Chondrocyte (in vitro differentiated cells): ENCODE data around the gene DENND11. TPM values are rescaled to one million over a fixed set of nuclear protein-coding genes. Genes with fewer than 3 reads are reported as not detected.

Experiments
- DNase-seq: peaks from one replicate; pipeline ENCODE4 v3.0.0; 2021; ENCODE audit warnings: mixed read lengths, low spot score
- H3K27ac Mint-ChIP-seq: one replicate; pipeline ENCODE4 v1.8.0; 2021; ENCODE audit warnings: mild to moderate bottlenecking, moderate library complexity, mixed read lengths; ENCODE audit not compliant: unreplicated experiment
- H3K27me3 Mint-ChIP-seq: 2 replicates; pipeline ENCODE4 v1.8.0; 2021; ENCODE audit warnings: low read depth, mixed read lengths
- H3K36me3 Mint-ChIP-seq: 2 replicates; pipeline ENCODE4 v1.8.0; 2021; ENCODE audit warnings: low read depth, mixed read lengths
- H3K4me1 Mint-ChIP-seq: 2 replicates; pipeline ENCODE4 v1.8.0; 2021; ENCODE audit warnings: low read depth, mild to moderate bottlenecking, mixed read lengths
- H3K4me3 Mint-ChIP-seq: one replicate; pipeline ENCODE4 v1.8.0; 2021; ENCODE audit warnings: mild to moderate bottlenecking, moderate library complexity, mixed read lengths; ENCODE audit not compliant: unreplicated experiment
- H3K9me3 Mint-ChIP-seq: 2 replicates; pipeline ENCODE4 v1.8.0; 2021; ENCODE audit warnings: low read depth, mixed read lengths
- CTCF ChIP-seq: fragments of 200-600 bp; sonication (generic); IDR thresholded peaks from 2 replicates; pipeline ENCODE4 v1.5.0; 2021; ENCODE audit warnings: antibody characterized with exemption, mild to moderate bottlenecking, moderate library complexity
- total RNA-seq: library from RNA; stranded (reverse); gene quantifications from 3 replicates; pipeline ENCODE4 v1.2.1, GENCODE V29; 2021

Gene DENND11
- total RNA-seq, 1 donor from 2014 or later, result 8.5 TPM

- Mint-ChIP-seq H3K36me3 (no peaks in the 10 kb centered on the region), H3K4me1 (peaks cover 26% of the 10 kb centered on the region), H3K27me3 (no peaks in the 10 kb centered on the region), H3K4me3 (no peak overlapping the region), H3K9me3 (no peaks in the 10 kb centered on the region), H3K27ac (peak overlapping the region; percentile 6)
- no peak for TF ChIP-seq CTCF
- no peak for DNase-seq
Observed at GRCh38 chr7:141697211-141697871, 4.6 kb downstream of the DENND11 start.

GRCh38 chr7:141696348-141696747 is 5.6 kb downstream of the DENND11 start:
- TF ChIP-seq CTCF, result no peak
- H3K27me3 Mint-ChIP-seq, result no peaks in the 10 kb centered on the region
- H3K4me3 Mint-ChIP-seq, result no peak overlapping the region
- no peaks in the 10 kb centered on the region for H3K36me3 Mint-ChIP-seq
- no peak for DNase-seq
- no peaks in the 10 kb centered on the region for H3K9me3 Mint-ChIP-seq
- peaks cover 25% of the 10 kb centered on the region for H3K4me1 Mint-ChIP-seq
- H3K27ac Mint-ChIP-seq, result no peak overlapping the region

- H3K27me3 Mint-ChIP-seq, result no peaks in the 10 kb centered on the region
- no peak for TF ChIP-seq CTCF
- DNase-seq, result no peak
- no peaks in the 10 kb centered on the region for H3K9me3 Mint-ChIP-seq
- H3K4me1 Mint-ChIP-seq, result peaks cover 22% of the 10 kb centered on the region
- no peaks in the 10 kb centered on the region for H3K36me3 Mint-ChIP-seq
- no peak overlapping the region for H3K4me3 Mint-ChIP-seq
- H3K27ac Mint-ChIP-seq, result no peak overlapping the region
Observed at GRCh38 chr7:141695803-141696289, 6.1 kb downstream of the DENND11 start.

- no peaks in the 10 kb centered on the region for H3K36me3 Mint-ChIP-seq
Observed at GRCh38 chr7:141693082-141693481, 8.9 kb downstream of the DENND11 start.

GRCh38 chr7:141691961-141692360 is 10.0 kb downstream of the DENND11 start:
- no peak overlapping the region for H3K4me3 Mint-ChIP-seq

More at GRCh38 chr7:141693082-141693481, 8.9 kb downstream of the DENND11 start:
- H3K4me1 Mint-ChIP-seq, result peaks cover 12% of the 10 kb centered on the region
- no peak for TF ChIP-seq CTCF
- no peaks in the 10 kb centered on the region for H3K27me3 Mint-ChIP-seq
- DNase-seq, result no peak
- H3K4me3 Mint-ChIP-seq, result no peak overlapping the region
- no peaks in the 10 kb centered on the region for H3K9me3 Mint-ChIP-seq
- H3K27ac Mint-ChIP-seq, result no peak overlapping the region

More at GRCh38 chr7:141691961-141692360, 10.0 kb downstream of the DENND11 start:
- DNase-seq, result no peak
- Mint-ChIP-seq H3K27ac (no peak overlapping the region), H3K9me3 (no peaks in the 10 kb centered on the region), H3K36me3 (no peaks in the 10 kb centered on the region), H3K4me1 (peaks cover 9% of the 10 kb centered on the region), H3K27me3 (no peaks in the 10 kb centered on the region)
- no peak for TF ChIP-seq CTCF
